A549 (cell line): ENCODE data around the gene CTIF. TPM values are rescaled to one million over a fixed set of nuclear protein-coding genes. Genes with fewer than 3 reads are reported as not detected.

Source experiments
- ATAC-seq, 2 experiments: fragments of 200-7000 bp in 1 of 2; fragments of >200 bp in 1 of 2; cut with Nextera tagmentation in 1 of 2; cut with Tn5 transposase in 1 of 2; 3 replicates each; pipeline versions ENCODE4 v1.8.0 to v1.9.1; 2018 to 2020; ENCODE audit warnings: mild to moderate bottlenecking in 1 of 2, moderate library complexity in 1 of 2
- CTCF ChIA-PET: fragments of 300-600 bp; sonication (Branson Sonifier 250); formaldehyde crosslinking; extraction: SDS; loops from one replicate; lab custom pipeline; 2021; ENCODE audit warnings: antibody characterized with exemption, inconsistent platforms; lab: Yijun Ruan, JAX
- POLR2A ChIA-PET: fragments of 350-600 bp; formaldehyde crosslinking; extraction: SDS; loops from one replicate; lab custom pipeline; 2021; ENCODE audit warnings: antibody characterized with exemption, inconsistent platforms; lab: Yijun Ruan, JAX
- DNase-seq, 2 experiments: peaks; one replicate each; pipeline versions ENCODE4 v3.0.0 to v3.0.0-alpha.2; 2011 to 2016; ENCODE audit warnings: low read depth in 1 of 2, low spot score in 1 of 2
- FAIRE-seq: peaks from 2 replicates; lab custom pipeline; 2011; peaks lifted over from hg19 to GRCh38; lab: Jason Lieb, UNC
- H3K27ac ChIP-seq, 2 experiments: fragments of >200 bp; sonication (Bioruptor Twin); formaldehyde crosslinking; 3 replicates each; pipeline ENCODE4 v1.5.1; 2016 to 2017
- H3K4me1 ChIP-seq: fragments of >200 bp; sonication (Bioruptor Twin); formaldehyde crosslinking; 3 replicates; pipeline ENCODE4 v1.6.1; 2016
- H3K4me2 ChIP-seq: fragments of >200 bp; sonication (Bioruptor Twin); formaldehyde crosslinking; 3 replicates; pipeline ENCODE4 v1.6.1; 2016
- H3K4me3 ChIP-seq: fragments of >200 bp; sonication (Bioruptor Twin); formaldehyde crosslinking; 3 replicates; pipeline ENCODE4 v1.5.1; 2016
- H3K9me3 ChIP-seq: fragments of >200 bp; sonication (Bioruptor Twin); formaldehyde crosslinking; 3 replicates; pipeline ENCODE4 v1.6.1; 2016
- EP300 ChIP-seq, 2 experiments: fragments of >200 bp; sonication (Bioruptor Twin); formaldehyde crosslinking; IDR thresholded peaks; 2 replicates in 1 of 2; 3 replicates in 1 of 2; pipeline ENCODE4 v1.6.1; 2016 to 2017
- FOSB ChIP-seq: fragments of 250-450 bp; sonication (Bioruptor Pico); IDR thresholded peaks from 2 replicates; pipeline ENCODE4 v1.5.0; 2020; ENCODE audit warnings: mild to moderate bottlenecking, moderate library complexity
- FOSL2 ChIP-seq, 2 experiments: fragments of 450-650 bp in 1 of 2; fragments of >200 bp in 1 of 2; sonication (Bioruptor Twin) in 1 of 2; formaldehyde crosslinking; IDR thresholded peaks; 2 replicates each; pipeline versions ENCODE4 v1.5.0 to v1.6.1; 2016 to 2020; ENCODE audit warnings: mild to moderate bottlenecking in 1 of 2, moderate library complexity in 1 of 2
- KDM5A ChIP-seq: fragments of 200-600 bp; sonication (generic); IDR thresholded peaks from 2 replicates; pipeline ENCODE4 v1.6.1; 2016; ENCODE audit warnings: antibody characterized with exemption, mild to moderate bottlenecking
- MAX ChIP-seq: IDR thresholded peaks from 2 replicates; pipeline ENCODE4 v1.6.1; 2012
- MAZ ChIP-seq: fragments of 150-350 bp; IDR thresholded peaks from 2 replicates; pipeline ENCODE4 v1.6.1; 2014; ENCODE audit warnings: antibody characterized with exemption, low read depth, low read length, borderline replicate concordance
- MYC ChIP-seq: IDR thresholded peaks from 2 replicates; pipeline ENCODE4 v1.6.1; 2012; ENCODE audit warnings: mild to moderate bottlenecking, inconsistent platforms, low read length, improper control_type of control experiment, borderline replicate concordance
- RARB ChIP-seq: fragments of 250-450 bp; sonication (Bioruptor Pico); IDR thresholded peaks from 2 replicates; pipeline ENCODE4 v1.8.0; 2021; ENCODE audit warnings: mild to moderate bottlenecking, moderate library complexity
- RCOR1 ChIP-seq: fragments of 150-350 bp; IDR thresholded peaks from 2 replicates; pipeline ENCODE4 v1.6.1; 2014; ENCODE audit warnings: antibody characterized with exemption, low read length, low read depth
- REST ChIP-seq: fragments of 200-600 bp; sonication (generic); IDR thresholded peaks from 2 replicates; pipeline ENCODE4 v1.6.1; 2016; ENCODE audit warnings: antibody characterized with exemption, mild to moderate bottlenecking, moderate library complexity
- SMC3 ChIP-seq: fragments of >200 bp; sonication (Bioruptor Twin); formaldehyde crosslinking; IDR thresholded peaks from 3 replicates; pipeline ENCODE4 v1.6.1; 2018; ENCODE audit warnings: inconsistent platforms
- TP53 ChIP-seq: fragments of 250-450 bp; sonication (Bioruptor Pico); IDR thresholded peaks from 2 replicates; pipeline ENCODE4 v1.5.0; 2021; ENCODE audit warnings: mild to moderate bottlenecking, moderate library complexity
- ZFP36 ChIP-seq: fragments of 450-650 bp; IDR thresholded peaks from 2 replicates; pipeline ENCODE4 v1.6.1; 2014; ENCODE audit warnings: borderline replicate concordance; ENCODE audit not compliant: partially characterized antibody
- WGBS: methylation state at CpG from one replicate; pipeline ENCODE4 v1.1.6; 2017; ENCODE audit errors: missing lambda C conversion rate; 5-methylcytosine and 5-hydroxymethylcytosine counted together
- polyA plus RNA-seq, 4 experiments: library from polyadenylated mRNA; depleted of rRNA in 3 of 4; stranded (reverse); fragments of >200 nt; fragmentation: RNase III in 1 of 4; extraction: RNeasy Plus Mini Kit Qiagen cat#74134 plus additional on column Dnase treatment in 1 of 4; gene quantifications; 2 replicates in 3 of 4; 3 replicates in 1 of 4; pipeline ENCODE4 v1.2.3, GENCODE V29; 2011 to 2017
- TF ChIP-seq, protein P1 (sequence below): fragments of 250-450 bp; sonication (Bioruptor Pico); IDR thresholded peaks from 2 replicates; pipeline ENCODE4 v1.5.0; 2021; ENCODE audit warnings: mild to moderate bottlenecking, moderate library complexity, borderline replicate concordance
- TF ChIP-seq, protein P2 (sequence below): fragments of >200 bp; sonication (Bioruptor Twin); formaldehyde crosslinking; IDR thresholded peaks from 2 replicates; pipeline ENCODE4 v1.6.1; 2016
- TF ChIP-seq, protein P3 (sequence below): fragments of >200 bp; sonication (Bioruptor Twin); formaldehyde crosslinking; IDR thresholded peaks from 3 replicates; pipeline ENCODE4 v1.5.1; 2016
- TF ChIP-seq, protein P4 (sequence below): fragments of 150-350 bp; IDR thresholded peaks from 2 replicates; pipeline ENCODE4 v1.6.1; 2014; ENCODE audit warnings: low read depth, mild to moderate bottlenecking, low read length

CTIF gene
- polyA plus RNA-seq, 2 of the 4 experiments (the other 2 are of a cell fraction) = 17.0 to 24.7 TPM

DNA sequence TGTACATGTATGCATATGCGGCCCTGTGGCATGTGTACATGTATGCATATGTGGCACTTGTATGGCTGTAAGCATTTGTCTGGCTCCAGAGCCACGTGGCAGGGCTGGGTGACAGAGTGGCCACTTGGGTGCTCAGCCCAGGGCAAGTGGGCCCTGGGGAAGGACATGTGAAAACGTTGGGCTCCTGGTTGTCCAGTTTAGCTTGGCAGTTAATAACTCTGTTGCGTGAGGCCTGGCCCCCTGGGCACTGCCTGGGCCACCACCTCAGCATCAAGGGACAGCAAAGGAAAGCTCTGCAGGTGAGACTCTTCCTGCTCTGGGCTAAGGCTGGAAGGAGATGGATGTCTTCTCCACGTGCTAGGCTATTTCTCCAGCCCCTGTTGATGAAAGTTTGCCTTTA, 119.9 kb downstream of the CTIF start:
- no peak for DNase-seq
- FAIRE-seq = no peak
- Histone ChIP-seq H3K9me3 (no peaks in the 10 kb centered on the region), H3K4me2 (no peak overlapping the region), H3K4me3 (no peak overlapping the region), H3K4me1 (peaks cover 29% of the 10 kb centered on the region), H3K27ac (no peak overlapping the region)
- ATAC-seq = no peak
- CTCF ChIA-PET = no interaction called here
- WGBS = 84% methylated on average over 4 of the region's 5 CpGs
- POLR2A ChIA-PET = no interaction called here
- TF ChIP-seq MAZ (no peak), RCOR1 (no peak), TP53 (no peak), EP300 (IDR thresholded peaks at IDR 0.05) (no peak), RARB (CRISPR knock-in tag) (no peak), REST (no peak), FOSL2 (IDR thresholded peaks at IDR 0.05) (no peak), FOSL2 (CRISPR knock-in tag; IDR thresholded peaks at IDR 0.05) (no peak)
- TF ChIP-seq, protein P1, sequence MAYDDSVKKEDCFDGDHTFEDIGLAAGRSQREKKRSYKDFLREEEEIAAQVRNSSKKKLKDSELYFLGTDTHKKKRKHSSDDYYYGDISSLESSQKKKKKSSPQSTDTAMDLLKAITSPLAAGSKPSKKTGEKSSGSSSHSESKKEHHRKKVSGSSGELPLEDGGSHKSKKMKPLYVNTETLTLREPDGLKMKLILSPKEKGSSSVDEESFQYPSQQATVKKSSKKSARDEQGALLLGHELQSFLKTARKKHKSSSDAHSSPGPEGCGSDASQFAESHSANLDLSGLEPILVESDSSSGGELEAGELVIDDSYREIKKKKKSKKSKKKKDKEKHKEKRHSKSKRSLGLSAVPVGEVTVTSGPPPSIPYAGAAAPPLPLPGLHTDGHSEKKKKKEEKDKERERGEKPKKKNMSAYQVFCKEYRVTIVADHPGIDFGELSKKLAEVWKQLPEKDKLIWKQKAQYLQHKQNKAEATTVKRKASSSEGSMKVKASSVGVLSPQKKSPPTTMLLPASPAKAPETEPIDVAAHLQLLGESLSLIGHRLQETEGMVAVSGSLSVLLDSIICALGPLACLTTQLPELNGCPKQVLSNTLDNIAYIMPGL (CRISPR knock-in tag) = no peak
- TF ChIP-seq, protein P2, sequence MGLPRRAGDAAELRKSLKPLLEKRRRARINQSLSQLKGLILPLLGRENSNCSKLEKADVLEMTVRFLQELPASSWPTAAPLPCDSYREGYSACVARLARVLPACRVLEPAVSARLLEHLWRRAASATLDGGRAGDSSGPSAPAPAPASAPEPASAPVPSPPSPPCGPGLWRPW = no peak
- TF ChIP-seq, protein P3, sequence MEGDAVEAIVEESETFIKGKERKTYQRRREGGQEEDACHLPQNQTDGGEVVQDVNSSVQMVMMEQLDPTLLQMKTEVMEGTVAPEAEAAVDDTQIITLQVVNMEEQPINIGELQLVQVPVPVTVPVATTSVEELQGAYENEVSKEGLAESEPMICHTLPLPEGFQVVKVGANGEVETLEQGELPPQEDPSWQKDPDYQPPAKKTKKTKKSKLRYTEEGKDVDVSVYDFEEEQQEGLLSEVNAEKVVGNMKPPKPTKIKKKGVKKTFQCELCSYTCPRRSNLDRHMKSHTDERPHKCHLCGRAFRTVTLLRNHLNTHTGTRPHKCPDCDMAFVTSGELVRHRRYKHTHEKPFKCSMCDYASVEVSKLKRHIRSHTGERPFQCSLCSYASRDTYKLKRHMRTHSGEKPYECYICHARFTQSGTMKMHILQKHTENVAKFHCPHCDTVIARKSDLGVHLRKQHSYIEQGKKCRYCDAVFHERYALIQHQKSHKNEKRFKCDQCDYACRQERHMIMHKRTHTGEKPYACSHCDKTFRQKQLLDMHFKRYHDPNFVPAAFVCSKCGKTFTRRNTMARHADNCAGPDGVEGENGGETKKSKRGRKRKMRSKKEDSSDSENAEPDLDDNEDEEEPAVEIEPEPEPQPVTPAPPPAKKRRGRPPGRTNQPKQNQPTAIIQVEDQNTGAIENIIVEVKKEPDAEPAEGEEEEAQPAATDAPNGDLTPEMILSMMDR = no peak

- Histone ChIP-seq H3K9me3 (no peaks in the 10 kb centered on the region), H3K4me1 (peaks cover 33% of the 10 kb centered on the region), H3K27ac (no peak overlapping the region; a peak in 1 of 6 replicates), H3K4me3 (no peak overlapping the region), H3K4me2 (no peak overlapping the region)
- POLR2A ChIA-PET = no interaction called here
- DNase-seq (no peak), FAIRE-seq (no peak), ATAC-seq (no peak)
- 91% methylated on average over 16 of the region's 19 CpGs for WGBS
- no peak for TF ChIP-seq KDM5A
- TF ChIP-seq FOSB (CRISPR knock-in tag) = no peak
- TF ChIP-seq TP53 = no peak
- no peak for TF ChIP-seq ZFP36
- no peak for TF ChIP-seq MYC
- TF ChIP-seq SMC3 = no peak
- TF ChIP-seq, protein P4, sequence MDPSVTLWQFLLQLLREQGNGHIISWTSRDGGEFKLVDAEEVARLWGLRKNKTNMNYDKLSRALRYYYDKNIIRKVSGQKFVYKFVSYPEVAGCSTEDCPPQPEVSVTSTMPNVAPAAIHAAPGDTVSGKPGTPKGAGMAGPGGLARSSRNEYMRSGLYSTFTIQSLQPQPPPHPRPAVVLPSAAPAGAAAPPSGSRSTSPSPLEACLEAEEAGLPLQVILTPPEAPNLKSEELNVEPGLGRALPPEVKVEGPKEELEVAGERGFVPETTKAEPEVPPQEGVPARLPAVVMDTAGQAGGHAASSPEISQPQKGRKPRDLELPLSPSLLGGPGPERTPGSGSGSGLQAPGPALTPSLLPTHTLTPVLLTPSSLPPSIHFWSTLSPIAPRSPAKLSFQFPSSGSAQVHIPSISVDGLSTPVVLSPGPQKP = no peak
- no peak for TF ChIP-seq MAX
- CTCF ChIA-PET = interaction anchor here (0.6 to 2.2 kb wide), 2 partner anchors 36 to 183 kb away, joined by 3 to 7 read pairs; no protein-coding TSS in a partner anchor
Observed at GRCh38 chr18:48659188-48660009, 120.6 kb downstream of the CTIF start.
